ENCODE data around the gene DDX3X.

DNA sequence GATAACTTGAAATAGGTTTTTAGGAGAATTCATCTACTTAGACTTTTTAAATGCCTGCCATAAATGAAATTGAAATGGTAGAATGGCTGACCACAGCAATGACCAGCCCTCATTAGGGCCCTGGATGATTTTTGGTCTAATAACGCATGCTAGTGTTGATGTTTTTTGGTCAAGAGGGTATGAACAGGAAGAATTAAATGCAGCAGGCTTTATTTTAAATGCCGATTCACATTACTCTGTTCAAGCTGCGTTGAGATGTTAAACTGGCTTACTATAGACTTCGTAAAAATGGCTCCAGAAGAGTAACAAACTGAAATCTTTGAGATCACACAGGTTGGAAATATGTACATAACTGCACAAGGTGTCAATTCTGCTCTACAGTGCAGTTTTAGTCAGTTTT is 14.6 kb downstream of the DDX3X start:
- TF ChIP-seq, protein P1, sequence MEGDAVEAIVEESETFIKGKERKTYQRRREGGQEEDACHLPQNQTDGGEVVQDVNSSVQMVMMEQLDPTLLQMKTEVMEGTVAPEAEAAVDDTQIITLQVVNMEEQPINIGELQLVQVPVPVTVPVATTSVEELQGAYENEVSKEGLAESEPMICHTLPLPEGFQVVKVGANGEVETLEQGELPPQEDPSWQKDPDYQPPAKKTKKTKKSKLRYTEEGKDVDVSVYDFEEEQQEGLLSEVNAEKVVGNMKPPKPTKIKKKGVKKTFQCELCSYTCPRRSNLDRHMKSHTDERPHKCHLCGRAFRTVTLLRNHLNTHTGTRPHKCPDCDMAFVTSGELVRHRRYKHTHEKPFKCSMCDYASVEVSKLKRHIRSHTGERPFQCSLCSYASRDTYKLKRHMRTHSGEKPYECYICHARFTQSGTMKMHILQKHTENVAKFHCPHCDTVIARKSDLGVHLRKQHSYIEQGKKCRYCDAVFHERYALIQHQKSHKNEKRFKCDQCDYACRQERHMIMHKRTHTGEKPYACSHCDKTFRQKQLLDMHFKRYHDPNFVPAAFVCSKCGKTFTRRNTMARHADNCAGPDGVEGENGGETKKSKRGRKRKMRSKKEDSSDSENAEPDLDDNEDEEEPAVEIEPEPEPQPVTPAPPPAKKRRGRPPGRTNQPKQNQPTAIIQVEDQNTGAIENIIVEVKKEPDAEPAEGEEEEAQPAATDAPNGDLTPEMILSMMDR (IDR thresholded peaks at IDR 0.05) = no peak
- TF ChIP-seq POLR2A (IDR thresholded peaks at IDR 0.05) = no peak
